Loucy (cell line): ENCODE data around the gene DUSP16.

Source experiments
- EZH2phosphoT487 ChIP-seq: fragments of 200-600 bp; IDR thresholded peaks from 2 replicates; pipeline ENCODE4 v1.6.1; 2018; ENCODE audit warnings: antibody characterized with exemption, mild to moderate bottlenecking, moderate library complexity, borderline replicate concordance
- TF ChIP-seq, protein P1 (sequence below): fragments of 200-600 bp; sonication (generic); conservative IDR thresholded peaks from 2 replicates; pipeline ENCODE4 v1.5.1; 2014; ENCODE audit warnings: mild to moderate bottlenecking, antibody characterized with exemption, low read length

DNA sequence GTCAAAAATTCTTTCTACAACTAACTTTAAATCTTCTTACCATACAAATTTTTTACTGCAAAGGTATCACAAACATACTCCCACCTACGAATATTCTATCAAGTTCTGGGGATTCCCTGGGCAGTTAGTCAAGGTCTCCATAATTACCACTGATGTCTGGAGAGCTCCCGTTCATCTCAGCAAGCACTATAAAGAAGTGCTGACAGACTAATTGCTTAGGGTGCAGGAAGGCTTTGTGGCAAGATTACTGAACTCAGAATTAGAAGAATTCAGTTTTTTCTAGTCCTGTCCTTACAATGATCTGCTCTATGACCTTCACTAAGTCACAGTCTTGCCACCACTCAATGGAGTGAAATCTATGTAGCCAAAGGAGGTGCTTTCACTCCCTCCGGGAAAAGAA, 61.5 kb downstream of the DUSP16 start:
- TF ChIP-seq, protein P1, sequence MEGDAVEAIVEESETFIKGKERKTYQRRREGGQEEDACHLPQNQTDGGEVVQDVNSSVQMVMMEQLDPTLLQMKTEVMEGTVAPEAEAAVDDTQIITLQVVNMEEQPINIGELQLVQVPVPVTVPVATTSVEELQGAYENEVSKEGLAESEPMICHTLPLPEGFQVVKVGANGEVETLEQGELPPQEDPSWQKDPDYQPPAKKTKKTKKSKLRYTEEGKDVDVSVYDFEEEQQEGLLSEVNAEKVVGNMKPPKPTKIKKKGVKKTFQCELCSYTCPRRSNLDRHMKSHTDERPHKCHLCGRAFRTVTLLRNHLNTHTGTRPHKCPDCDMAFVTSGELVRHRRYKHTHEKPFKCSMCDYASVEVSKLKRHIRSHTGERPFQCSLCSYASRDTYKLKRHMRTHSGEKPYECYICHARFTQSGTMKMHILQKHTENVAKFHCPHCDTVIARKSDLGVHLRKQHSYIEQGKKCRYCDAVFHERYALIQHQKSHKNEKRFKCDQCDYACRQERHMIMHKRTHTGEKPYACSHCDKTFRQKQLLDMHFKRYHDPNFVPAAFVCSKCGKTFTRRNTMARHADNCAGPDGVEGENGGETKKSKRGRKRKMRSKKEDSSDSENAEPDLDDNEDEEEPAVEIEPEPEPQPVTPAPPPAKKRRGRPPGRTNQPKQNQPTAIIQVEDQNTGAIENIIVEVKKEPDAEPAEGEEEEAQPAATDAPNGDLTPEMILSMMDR, result no peak
- no peak for TF ChIP-seq EZH2phosphoT487
